IPS DF 6.9 (cell line): ENCODE results near the gene ADI1.

Experiments
- DNase-seq: peaks from one replicate; pipeline ENCODE4 v3.0.0-alpha.2; 2013; ENCODE audit warnings: low read depth, low spot score
- H3K27ac ChIP-seq: one replicate; pipeline ENCODE4 v1.5.1; 2013; ENCODE audit warnings: low read length, control low read depth
- H3K27me3 ChIP-seq: 2 replicates; pipeline ENCODE4 v1.6.1; 2013; ENCODE audit warnings: mild to moderate bottlenecking, low read length; ENCODE audit not compliant: control insufficient read depth, insufficient read depth
- H3K36me3 ChIP-seq: 2 replicates; pipeline ENCODE4 v1.6.1; 2013; ENCODE audit warnings: low read length; ENCODE audit not compliant: control insufficient read depth, insufficient read depth
- H3K4me1 ChIP-seq: 2 replicates; pipeline ENCODE4 v1.6.1; 2013; ENCODE audit warnings: low read length; ENCODE audit not compliant: control insufficient read depth, insufficient read depth
- H3K4me3 ChIP-seq: 2 replicates; pipeline ENCODE4 v1.5.1; 2013; ENCODE audit warnings: mild to moderate bottlenecking, low read length
- H3K9me3 ChIP-seq: 2 replicates; pipeline ENCODE4 v1.6.1; 2013; ENCODE audit warnings: low read length, inconsistent platforms; ENCODE audit not compliant: control insufficient read depth, insufficient read depth
- WGBS: extraction: QIAGEN DNeasy Blood & Tissue Kit; methylation state at CpG from one replicate; pipeline ENCODE4 v1.1.7; 2013; ENCODE audit warnings: mixed read lengths, missing lambda C conversion rate; ENCODE audit not compliant: insufficient read length, insufficient coverage; 5-methylcytosine and 5-hydroxymethylcytosine counted together

Gene ADI1, protein sequence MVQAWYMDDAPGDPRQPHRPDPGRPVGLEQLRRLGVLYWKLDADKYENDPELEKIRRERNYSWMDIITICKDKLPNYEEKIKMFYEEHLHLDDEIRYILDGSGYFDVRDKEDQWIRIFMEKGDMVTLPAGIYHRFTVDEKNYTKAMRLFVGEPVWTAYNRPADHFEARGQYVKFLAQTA

DNA sequence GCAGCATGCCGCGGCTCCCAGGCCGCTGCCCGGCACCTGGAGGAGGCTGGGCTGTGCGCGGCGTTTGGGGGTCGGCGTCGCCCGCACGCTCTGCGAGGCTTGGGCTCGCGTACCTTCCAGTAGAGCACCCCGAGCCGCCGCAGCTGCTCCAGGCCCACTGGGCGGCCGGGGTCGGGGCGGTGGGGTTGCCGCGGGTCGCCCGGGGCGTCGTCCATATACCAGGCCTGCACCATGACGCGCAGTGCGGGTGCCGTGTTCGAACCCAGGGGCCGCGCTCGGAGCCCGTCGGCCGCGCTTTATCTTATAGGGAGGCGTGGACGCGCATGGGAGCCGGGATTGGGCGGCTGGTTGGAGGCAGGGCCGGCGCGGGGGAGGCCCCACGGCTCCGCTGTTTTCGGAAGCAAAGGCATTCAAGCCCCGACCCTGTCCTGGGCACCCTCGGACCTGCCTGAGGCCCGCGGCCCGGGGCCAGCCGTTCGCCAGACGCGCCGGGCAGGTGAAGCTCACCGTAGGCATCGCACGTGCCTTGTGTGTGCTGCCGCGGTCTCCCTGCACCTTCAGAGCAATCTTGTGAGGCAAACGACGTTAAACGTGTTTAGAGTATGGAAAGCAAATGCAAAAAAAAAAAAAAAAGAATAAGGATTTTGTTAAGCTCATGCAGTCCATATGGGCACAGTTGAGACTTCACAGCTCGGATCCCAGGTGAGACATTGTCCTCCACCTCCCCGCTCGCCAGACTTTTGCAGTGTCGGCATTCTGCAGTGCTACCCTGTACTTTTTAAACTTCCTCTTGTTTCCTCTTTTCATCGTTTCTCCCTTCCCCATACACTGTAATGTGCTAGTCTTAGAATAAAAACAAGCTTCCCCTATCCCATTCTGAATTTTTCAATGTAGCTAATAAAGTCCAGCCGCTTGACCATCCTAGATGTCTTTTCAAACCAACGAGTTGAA, at the start of gene ADI1:
Gene ADI1 (minus strand): TSS at position 277 of the 951 bp plus-strand sequence. CDS start 44 bp downstream, at position 233.
- Histone ChIP-seq H3K27ac (no peak within 1 kb of the TSS), H3K36me3 (no peaks in the 10 kb centered on the region), H3K9me3 (no peaks in the 10 kb centered on the region), H3K4me1 (peaks cover 2% of the 10 kb centered on the region; the same call in 1 of the 2 replicates), H3K27me3 (no peaks in the 10 kb centered on the region), H3K4me3 (peak within 1 kb of the TSS; percentile 51; the same call in 1 of the 2 replicates)
- no peak for DNase-seq
- WGBS, result no CpG with 5 or more reads among the region's 76 CpGs

DNA sequence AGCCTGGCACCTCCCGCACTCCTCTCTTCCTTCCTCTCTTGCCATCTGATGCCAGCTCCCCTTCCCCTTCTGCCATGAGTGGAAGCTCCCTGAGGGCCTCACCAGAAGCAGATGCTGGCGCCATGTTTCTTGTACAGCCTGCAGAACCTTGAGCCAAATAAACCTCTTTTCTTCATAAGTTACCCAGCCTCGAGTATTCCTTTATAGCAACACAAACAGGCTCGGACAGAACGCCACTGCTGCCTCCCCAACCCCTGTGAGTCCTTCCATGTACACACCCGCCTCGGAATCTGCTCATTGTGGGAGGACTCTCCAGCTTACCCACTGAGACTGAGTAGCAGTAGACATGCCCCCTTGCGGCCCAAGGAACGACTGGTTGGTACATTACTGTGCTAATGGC, 47.5 kb upstream of the ADI1 start:
- H3K27me3 ChIP-seq, result no peaks in the 10 kb centered on the region
- no peak overlapping the region for H3K4me3 ChIP-seq
- no peaks in the 10 kb centered on the region for H3K4me1 ChIP-seq
- no peaks in the 10 kb centered on the region for H3K9me3 ChIP-seq
- H3K27ac ChIP-seq, result no peak overlapping the region
- no peak for DNase-seq
- WGBS, result no CpG with 5 or more reads among the region's 9 CpGs
- no peaks in the 10 kb centered on the region; the same call in 1 of the 2 replicates for H3K36me3 ChIP-seq

DNA sequence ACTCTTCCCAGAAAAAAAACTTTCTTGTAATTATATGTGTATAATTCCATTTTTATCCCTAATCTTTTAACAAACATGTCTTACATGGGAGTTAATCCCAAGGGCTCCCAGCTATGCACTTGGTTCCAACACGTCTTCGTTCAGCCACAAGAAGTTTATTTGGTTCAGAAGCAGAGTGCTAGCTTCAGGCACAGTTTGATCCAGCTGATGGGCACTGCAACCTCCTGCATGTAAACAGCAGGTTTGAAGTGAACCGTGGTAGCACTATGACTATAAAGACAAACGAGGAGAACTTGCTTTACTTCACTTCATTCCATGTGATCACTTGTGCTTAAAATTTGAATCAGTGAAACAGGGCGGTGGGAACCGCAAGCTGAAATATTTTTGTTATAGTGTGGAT, 45.8 kb upstream of the ADI1 start:
- WGBS, result no CpG with 5 or more reads among the region's 6 CpGs

DNA sequence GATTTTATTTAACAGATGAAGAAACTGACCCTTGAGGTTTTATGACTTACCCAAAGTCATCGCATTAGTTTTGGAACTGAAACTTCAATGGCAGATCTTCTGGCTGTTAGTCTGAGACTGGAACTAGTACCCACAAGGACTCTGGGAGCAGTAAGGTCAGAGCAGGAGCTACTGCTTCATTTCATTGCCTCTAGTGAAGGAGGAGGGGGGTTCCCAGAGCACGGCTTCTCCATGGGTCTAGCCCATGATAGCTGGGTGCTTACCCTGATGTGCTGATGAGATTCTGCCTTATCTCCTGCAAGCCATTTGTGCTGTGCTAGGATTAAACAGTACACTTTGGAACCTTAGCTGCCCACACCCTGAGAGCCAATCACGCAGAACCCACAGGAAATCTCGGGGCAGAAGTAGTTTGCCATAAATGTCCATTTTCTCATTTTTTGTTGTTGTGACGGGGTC, 44.2 kb upstream of the ADI1 start:
- peaks cover 1% of the 10 kb centered on the region; the same call in 1 of the 2 replicates for H3K4me1 ChIP-seq
- DNase-seq, result no peak
- no peaks in the 10 kb centered on the region; the same call in 1 of the 2 replicates for H3K36me3 ChIP-seq
- no peaks in the 10 kb centered on the region for H3K27me3 ChIP-seq
- H3K9me3 ChIP-seq, result no peaks in the 10 kb centered on the region
- no peak overlapping the region for H3K27ac ChIP-seq
- H3K4me3 ChIP-seq, result no peak overlapping the region
- no CpG with 5 or more reads among the region's 5 CpGs for WGBS

More for the DNA sequence above, 45.8 kb upstream of the ADI1 start:
- no peaks in the 10 kb centered on the region for H3K4me1 ChIP-seq
- H3K4me3 ChIP-seq, result no peak overlapping the region
- H3K9me3 ChIP-seq, result no peaks in the 10 kb centered on the region
- DNase-seq, result no peak
- H3K27ac ChIP-seq, result no peak overlapping the region
- H3K36me3 ChIP-seq, result no peaks in the 10 kb centered on the region; the same call in 1 of the 2 replicates
- H3K27me3 ChIP-seq, result no peaks in the 10 kb centered on the region

DNA sequence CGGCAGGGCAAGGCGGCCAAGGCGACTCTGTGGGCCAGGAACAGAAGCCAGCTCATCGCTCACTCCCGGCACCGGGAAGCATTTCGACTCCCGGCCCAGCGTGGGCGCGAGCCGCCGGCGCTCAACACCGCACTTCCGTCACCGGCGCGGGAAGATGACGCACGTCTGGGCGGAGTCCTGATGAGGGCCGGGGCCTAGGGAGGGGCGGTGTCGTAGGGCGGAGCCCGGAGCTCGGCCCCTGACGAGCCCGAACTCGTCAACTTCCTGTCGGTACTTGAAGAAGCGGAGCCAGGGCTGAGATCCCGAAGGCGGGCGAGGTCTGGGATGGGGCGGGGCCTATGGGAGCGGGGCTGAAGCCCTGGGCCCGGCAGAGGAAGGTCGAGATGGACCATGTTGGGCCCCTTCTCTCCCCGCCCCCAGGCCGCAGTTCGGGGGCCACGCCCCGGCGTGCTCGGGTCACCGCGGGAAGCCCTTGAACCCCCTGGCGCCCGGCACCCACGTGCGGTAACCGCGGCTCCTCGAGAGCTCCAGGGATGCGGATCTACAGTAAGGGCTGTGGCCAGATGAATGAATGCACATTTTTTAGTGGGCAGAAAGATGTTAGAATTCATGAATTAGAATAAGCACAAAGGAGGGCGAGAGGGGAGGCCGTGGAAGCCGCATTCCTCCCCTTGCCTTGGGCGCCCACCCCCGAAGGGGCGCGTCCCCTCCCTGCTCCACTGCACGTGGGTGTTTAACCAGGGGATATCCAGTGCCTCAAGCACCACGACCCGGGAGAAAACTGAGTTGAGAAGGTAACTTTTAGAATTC, 39.1 kb upstream of the ADI1 start, which contains the start of gene RNASEH1:
Gene RNASEH1 (minus strand): TSS at position 129 of the 810 bp plus-strand sequence. CDS start 73 bp downstream, at position 56.
- WGBS, result no CpG with 5 or more reads among the region's 67 CpGs
- Histone ChIP-seq H3K36me3 (peaks cover 14% of the 10 kb centered on the region), H3K27ac (no peak within 1 kb of the TSS), H3K27me3 (no peaks in the 10 kb centered on the region), H3K4me3 (peak within 1 kb of the TSS; percentile 89), H3K4me1 (peaks cover 1% of the 10 kb centered on the region; the same call in 1 of the 2 replicates), H3K9me3 (no peaks in the 10 kb centered on the region)
- peak; percentile 98 for DNase-seq

DNA sequence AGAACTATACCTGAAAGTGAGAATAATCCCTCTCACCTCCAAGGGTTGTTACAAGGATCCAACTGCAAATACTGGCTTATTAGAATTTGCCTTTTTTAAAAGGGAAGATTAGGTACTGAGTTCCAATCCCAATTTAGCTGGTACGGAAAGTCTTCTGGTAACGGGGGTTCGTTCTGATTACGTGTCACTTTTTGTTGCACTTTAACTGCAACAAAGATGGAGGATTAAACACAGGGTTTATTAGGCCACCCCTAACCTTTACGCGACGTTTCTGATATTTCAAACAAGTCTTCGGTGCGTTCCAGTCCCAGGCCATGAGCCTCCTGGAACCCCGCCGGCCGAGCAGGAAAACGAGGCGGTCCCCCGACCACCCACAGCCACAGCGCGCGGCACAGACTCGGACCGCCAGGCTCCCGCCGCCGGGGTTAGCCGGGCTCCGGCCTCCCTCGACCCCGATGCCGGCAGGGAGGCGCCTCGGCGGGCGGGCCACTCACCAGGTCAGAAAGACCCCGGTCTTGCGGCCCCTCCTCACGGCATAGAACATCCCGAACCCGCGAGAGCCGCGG, 38.4 kb upstream of the ADI1 start:
- WGBS, result no CpG with 5 or more reads among the region's 40 CpGs
- DNase-seq, result no peak
- Histone ChIP-seq H3K36me3 (peaks cover 14% of the 10 kb centered on the region), H3K4me3 (peak overlapping the region; percentile 89), H3K9me3 (no peaks in the 10 kb centered on the region), H3K4me1 (peaks cover 1% of the 10 kb centered on the region; the same call in 1 of the 2 replicates), H3K27ac (no peak overlapping the region), H3K27me3 (no peaks in the 10 kb centered on the region)

DNA sequence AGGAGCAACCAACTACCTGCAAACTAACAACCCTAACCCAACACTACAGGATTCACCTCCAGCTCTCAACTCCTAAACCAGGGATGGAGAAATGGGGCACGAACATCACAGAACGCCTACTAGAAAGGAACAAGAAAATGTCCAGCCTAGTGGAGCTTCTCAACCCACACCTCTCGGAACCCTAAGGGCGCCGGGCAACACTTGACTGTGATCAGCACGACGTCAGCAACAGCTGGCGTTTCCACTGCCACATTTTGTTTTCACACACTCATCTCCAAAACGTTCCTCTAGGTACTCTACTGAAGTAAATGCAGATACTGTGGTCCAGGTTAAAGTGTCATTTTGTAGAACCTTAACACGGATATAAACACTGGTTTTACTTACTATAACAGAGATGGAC, 34.6 kb upstream of the ADI1 start:
- DNase-seq, result no peak
- H3K36me3 ChIP-seq, result peaks cover 35% of the 10 kb centered on the region
- H3K27ac ChIP-seq, result no peak overlapping the region
- H3K9me3 ChIP-seq, result no peaks in the 10 kb centered on the region
- H3K4me1 ChIP-seq, result no peaks in the 10 kb centered on the region
- WGBS, result no CpG with 5 or more reads among the region's 10 CpGs
- no peaks in the 10 kb centered on the region for H3K27me3 ChIP-seq
- no peak overlapping the region for H3K4me3 ChIP-seq

DNA sequence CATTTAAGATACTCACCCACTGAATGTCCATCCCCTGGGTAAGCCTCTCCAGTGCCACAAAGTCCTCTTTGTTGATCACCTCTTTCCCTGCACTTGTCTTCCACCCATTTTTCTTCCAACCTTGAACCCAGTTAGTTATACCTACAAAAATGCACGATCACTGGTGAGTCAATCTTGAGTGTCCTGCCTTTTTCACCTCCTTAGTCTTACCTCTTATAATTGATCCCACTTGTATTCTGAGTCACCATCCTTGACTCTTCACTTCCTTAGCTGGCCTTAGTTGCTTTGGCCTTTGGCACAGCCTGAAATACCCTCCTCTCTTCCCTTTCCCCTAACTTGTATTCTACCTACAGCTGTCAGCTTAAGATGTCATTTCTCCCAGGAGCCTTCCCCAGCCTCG, 28.6 kb upstream of the ADI1 start:
- Histone ChIP-seq H3K27ac (no peak overlapping the region), H3K9me3 (no peaks in the 10 kb centered on the region), H3K27me3 (no peaks in the 10 kb centered on the region), H3K4me1 (no peaks in the 10 kb centered on the region), H3K4me3 (no peak overlapping the region), H3K36me3 (peaks cover 52% of the 10 kb centered on the region)
- no CpG with 5 or more reads among the region's 2 CpGs for WGBS
- DNase-seq, result no peak

DNA sequence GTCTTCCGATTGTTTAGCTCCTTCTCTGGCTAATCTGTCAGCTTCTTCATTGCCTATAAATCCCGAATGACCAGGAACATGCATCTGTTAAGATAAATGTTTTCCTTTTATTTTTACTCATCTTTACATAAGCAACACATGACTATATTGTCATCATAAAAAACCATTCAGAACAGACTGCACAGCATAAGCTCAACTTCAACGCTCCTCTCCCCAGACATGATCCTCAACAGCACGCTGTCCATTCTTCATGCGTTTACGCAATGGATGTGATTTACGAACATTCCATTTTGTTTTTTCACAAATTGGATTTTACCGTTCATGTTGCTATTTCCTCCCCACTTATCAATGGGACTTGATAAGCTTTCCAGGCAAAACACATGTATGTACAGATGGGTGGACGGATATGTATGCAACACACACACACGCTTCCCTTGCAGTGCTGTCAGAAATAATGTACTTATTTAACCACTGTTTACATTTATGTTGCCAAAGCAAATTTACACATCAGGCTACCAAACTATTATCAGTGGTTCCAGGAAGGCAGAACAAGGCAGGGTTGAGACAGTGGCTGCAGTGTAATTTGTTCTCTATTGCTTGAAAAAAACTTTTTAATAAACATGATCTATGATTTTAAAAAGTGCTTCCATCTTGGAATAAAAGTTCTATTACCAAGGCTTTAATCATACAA, 26.6 kb upstream of the ADI1 start:
- H3K9me3 ChIP-seq, result no peaks in the 10 kb centered on the region
- H3K27me3 ChIP-seq, result no peaks in the 10 kb centered on the region
- H3K4me1 ChIP-seq, result no peaks in the 10 kb centered on the region
- H3K27ac ChIP-seq, result no peak overlapping the region
- H3K36me3 ChIP-seq, result peaks cover 46% of the 10 kb centered on the region
- no peak overlapping the region for H3K4me3 ChIP-seq
- WGBS, result no CpG with 5 or more reads among the region's 10 CpGs
- DNase-seq, result no peak
